GM12872 (cell line): ENCODE data around the gene LRRC75A.

Experiments
- CTCF ChIP-seq: IDR thresholded peaks from 3 replicates; pipeline ENCODE4 v1.5.1; 2011; ENCODE audit warnings: low read depth, mild to moderate bottlenecking, low read length, moderate library complexity; ENCODE audit not compliant: insufficient read depth

Gene LRRC75A

GRCh38 chr17:16468428-16468992, 23.5 kb downstream of the LRRC75A start:
- no peak for TF ChIP-seq CTCF

- no peak for TF ChIP-seq CTCF
These were observed 24.1 kb downstream of the LRRC75A start for GRCh38 chr17:16467886-16468285.

GRCh38 chr17:16467044-16467443, 24.9 kb downstream of the LRRC75A start:
- no peak for TF ChIP-seq CTCF

- TF ChIP-seq CTCF = no peak
These were observed 25.6 kb downstream of the LRRC75A start for GRCh38 chr17:16466407-16466806.

- no peak for TF ChIP-seq CTCF
These were observed 26.1 kb downstream of the LRRC75A start for GRCh38 chr17:16465861-16466338.

GRCh38 chr17:16465052-16465312, 27.0 kb downstream of the LRRC75A start:
- TF ChIP-seq CTCF = no peak

GRCh38 chr17:16464303-16465051, 27.5 kb downstream of the LRRC75A start:
- no peak for TF ChIP-seq CTCF
